ENCODE measurements around the gene CPA3. TPM values are rescaled to one million over a fixed set of nuclear protein-coding genes. Genes with fewer than 3 reads are reported as not detected.

Gene CPA3
- total RNA-seq, 1 donor from 2014 or later, result not detected

DNA sequence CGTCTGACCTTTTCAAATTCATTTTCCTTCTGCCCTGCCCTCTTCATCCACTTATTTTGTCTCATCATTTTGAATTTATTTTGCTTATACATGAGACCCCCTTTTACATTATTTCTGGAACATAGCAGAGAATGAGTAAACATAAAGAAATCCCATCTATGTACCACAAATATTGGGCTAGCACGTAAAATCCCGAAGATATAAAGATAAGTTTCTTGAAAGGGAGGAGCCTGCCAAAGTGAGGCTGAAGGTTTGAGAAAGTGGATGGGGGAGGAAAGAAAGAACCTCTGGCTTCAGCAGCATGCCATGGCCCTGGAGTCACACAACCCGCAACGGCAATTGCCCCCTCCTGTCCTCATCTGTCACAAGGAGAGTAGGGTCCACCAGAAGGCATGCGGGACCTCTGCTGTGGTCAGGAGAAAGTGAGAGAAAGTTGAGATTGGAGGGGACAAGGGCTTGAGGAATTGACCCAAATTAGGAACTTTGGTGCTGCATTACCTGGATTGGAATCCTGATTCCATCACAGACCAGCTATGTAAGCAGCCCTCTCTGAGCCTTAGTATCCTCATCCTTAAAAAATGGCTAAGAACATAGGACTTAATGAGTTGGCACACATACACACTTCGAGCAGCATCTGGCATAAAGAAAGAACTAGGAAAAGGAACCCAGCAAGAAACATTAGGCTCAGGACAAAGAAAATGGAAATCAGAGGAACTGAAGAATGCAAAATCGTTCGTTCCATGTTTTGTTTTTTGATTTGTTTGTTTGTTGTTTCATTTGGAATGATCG, 72.6 kb downstream of the CPA3 start:
- intact Hi-C loops (cut with micrococcal nuclease), result no loop called here
- H3K27ac Mint-ChIP-seq, result no peak overlapping the region
- H3K27me3 Mint-ChIP-seq (ENCODE audit: low read depth), result peaks cover 22% of the 10 kb centered on the region
- DNase-seq (ENCODE audit: low spot score), result no peak
- no peaks in the 10 kb centered on the region for H3K9me3 Mint-ChIP-seq
- no peak overlapping the region for H3K4me3 Mint-ChIP-seq (ENCODE audit: low read depth)
- H3K36me3 Mint-ChIP-seq (ENCODE audit: low read depth), result no peaks in the 10 kb centered on the region
- no peaks in the 10 kb centered on the region for H3K4me1 Mint-ChIP-seq (ENCODE audit: low read depth)

DNA sequence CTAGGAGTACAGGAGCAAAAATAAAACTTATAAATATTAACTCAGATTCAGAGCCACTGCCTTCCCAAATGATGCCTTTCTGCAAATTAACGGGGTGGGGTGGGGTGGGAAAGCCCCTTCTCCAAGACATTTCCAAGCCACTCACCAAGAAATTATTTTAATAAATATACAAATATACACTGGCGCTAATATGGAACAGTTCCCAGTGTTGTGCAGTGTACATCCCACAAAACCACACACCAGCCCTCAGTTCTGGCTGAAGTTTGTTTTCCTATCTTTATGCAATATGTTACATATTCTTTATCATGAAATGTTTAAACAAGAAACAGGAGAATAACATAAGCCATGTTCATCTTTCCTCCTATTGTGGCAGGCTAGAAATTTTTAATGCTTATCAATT, 73.2 kb downstream of the CPA3 start:
- Mint-ChIP-seq H3K9me3 (no peaks in the 10 kb centered on the region), H3K4me3 (ENCODE audit: low read depth) (no peak overlapping the region), H3K27me3 (ENCODE audit: low read depth) (peaks cover 23% of the 10 kb centered on the region), H3K36me3 (ENCODE audit: low read depth) (no peaks in the 10 kb centered on the region), H3K27ac (no peak overlapping the region), H3K4me1 (ENCODE audit: low read depth) (peaks cover 1% of the 10 kb centered on the region)
- intact Hi-C loops (cut with micrococcal nuclease), result no loop called here
- no peak for DNase-seq (ENCODE audit: low spot score)

DNA sequence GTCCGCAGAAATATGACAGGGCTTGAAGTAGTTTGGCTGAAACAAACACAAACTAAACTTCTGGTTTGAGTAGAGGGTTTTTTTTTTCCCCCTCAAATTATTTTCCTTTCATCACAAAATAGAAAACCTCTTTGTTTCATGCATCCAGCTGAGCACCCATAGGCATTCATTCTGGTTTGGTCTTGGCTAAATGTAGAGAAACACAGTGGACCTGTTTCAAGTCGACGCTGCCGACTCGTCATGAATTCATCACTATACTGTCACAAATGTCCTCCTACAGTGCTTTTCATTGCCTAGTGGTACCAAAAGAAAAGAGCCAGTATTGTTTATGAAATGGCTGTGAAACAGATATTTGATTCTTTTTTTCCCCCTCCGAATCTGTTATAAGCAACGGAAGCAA, 73.8 kb downstream of the CPA3 start:
- H3K27me3 Mint-ChIP-seq (ENCODE audit: low read depth), result peaks cover 23% of the 10 kb centered on the region
- peaks cover 1% of the 10 kb centered on the region for H3K4me1 Mint-ChIP-seq (ENCODE audit: low read depth)
- H3K9me3 Mint-ChIP-seq, result no peaks in the 10 kb centered on the region
- no peaks in the 10 kb centered on the region for H3K36me3 Mint-ChIP-seq (ENCODE audit: low read depth)
- DNase-seq (ENCODE audit: low spot score), result no peak
- intact Hi-C loops (cut with micrococcal nuclease), result no loop called here
- no peak overlapping the region for H3K4me3 Mint-ChIP-seq (ENCODE audit: low read depth)
- no peak overlapping the region for H3K27ac Mint-ChIP-seq

DNA sequence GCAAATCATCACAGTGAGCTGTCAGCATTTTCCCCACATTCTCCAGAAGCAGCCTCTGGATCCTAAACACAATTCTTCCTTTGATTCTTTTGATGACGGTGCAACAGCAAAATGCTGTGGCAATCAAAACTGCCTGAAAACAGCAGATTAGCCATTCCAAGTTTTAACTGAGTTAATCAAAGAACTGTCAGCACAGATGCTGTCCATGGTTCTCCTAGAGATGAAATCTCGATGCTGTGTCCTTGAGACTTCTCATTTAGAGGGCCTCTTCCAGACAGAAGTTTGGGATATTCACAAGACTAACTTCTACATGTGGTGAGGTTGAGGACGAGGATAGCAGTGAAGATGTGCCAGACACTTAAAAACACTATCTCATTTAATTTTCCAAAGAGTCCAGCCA, 75.9 kb downstream of the CPA3 start:
- Mint-ChIP-seq H3K27me3 (ENCODE audit: low read depth) (peaks cover 20% of the 10 kb centered on the region), H3K36me3 (ENCODE audit: low read depth) (no peaks in the 10 kb centered on the region), H3K4me3 (ENCODE audit: low read depth) (no peak overlapping the region), H3K9me3 (no peaks in the 10 kb centered on the region), H3K27ac (no peak overlapping the region), H3K4me1 (ENCODE audit: low read depth) (peaks cover 1% of the 10 kb centered on the region)
- DNase-seq (ENCODE audit: low spot score), result no peak
- intact Hi-C loops (cut with micrococcal nuclease), result no loop called here

DNA sequence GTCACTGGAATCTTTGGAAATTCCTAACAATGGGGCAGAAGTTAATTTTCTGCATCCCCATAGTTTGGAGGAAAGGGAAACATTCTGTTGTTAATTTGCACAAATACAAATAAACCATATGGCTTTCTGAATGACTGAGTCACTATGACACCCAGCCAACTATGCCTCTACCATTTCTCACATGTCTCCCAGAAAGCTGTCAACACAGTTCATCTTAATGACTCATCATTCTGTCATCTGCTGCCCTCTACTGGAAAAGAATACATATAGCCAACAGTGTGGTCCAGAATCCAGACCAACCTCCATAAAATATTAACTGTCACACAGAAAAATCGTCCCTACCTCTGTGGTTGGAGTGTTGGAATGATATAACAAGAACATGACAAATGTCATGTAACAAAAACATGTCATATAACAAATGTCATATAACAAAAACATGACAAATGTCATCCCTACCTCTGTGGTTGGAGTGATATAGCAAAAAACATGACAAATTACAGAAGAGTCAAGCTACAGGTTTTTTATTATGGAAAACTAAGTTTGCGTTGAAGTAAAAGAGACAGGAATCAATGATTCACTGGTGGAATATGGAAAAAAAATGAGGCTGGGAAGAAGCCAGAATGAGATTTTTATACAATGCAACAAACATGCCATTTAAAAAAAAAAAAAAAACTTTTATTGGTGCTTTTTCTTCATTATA, 78.6 kb downstream of the CPA3 start:
- intact Hi-C loops (cut with micrococcal nuclease), result loop anchor here (1.0 kb wide), 1 partner anchor 82 kb away; no protein-coding TSS in a partner anchor
- Mint-ChIP-seq H3K4me3 (ENCODE audit: low read depth) (no peak overlapping the region), H3K36me3 (ENCODE audit: low read depth) (no peaks in the 10 kb centered on the region), H3K4me1 (ENCODE audit: low read depth) (peaks cover 1% of the 10 kb centered on the region), H3K9me3 (no peaks in the 10 kb centered on the region), H3K27ac (no peak overlapping the region), H3K27me3 (ENCODE audit: low read depth) (peaks cover 18% of the 10 kb centered on the region)
- no peak for DNase-seq (ENCODE audit: low spot score)

DNA sequence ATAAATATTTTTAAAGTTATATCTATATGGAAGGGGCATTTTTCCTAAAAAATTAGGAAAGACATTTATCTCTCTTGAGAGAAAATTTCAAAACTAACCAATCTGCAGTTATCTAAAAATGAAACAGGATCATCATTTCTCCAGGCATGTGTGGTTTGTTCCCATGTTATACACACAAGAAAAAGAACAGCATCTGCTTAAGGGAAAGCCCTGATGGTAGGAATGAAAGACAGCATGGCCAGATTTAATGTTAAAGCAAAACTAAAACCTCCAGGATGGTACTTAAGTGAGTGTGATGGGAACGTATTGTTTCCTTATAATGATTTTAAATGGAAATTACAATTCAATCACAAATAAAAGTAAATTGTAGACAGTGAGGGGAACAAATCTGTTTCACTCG, 80.0 kb downstream of the CPA3 start:
- H3K4me1 Mint-ChIP-seq (ENCODE audit: low read depth), result peaks cover 1% of the 10 kb centered on the region
- peaks cover 10% of the 10 kb centered on the region for H3K27me3 Mint-ChIP-seq (ENCODE audit: low read depth)
- no peak overlapping the region for H3K4me3 Mint-ChIP-seq (ENCODE audit: low read depth)
- no peaks in the 10 kb centered on the region for H3K9me3 Mint-ChIP-seq
- H3K27ac Mint-ChIP-seq, result no peak overlapping the region
- intact Hi-C loops (cut with micrococcal nuclease), result no loop called here
- no peaks in the 10 kb centered on the region for H3K36me3 Mint-ChIP-seq (ENCODE audit: low read depth)
- no peak for DNase-seq (ENCODE audit: low spot score)

Other genes starting within 250 kb of the CPA3 start
- not detected in 2 replicates for gene AGTR1, start 167.4 kb upstream of the CPA3 start, total RNA-seq
- not detected in 2 replicates for gene CPB1, start 37.5 kb upstream of the CPA3 start, total RNA-seq
- gene GYG1, start 126.2 kb downstream of the CPA3 start, total RNA-seq, result 25.2 and 25.3 TPM in 2 replicates
- 20.8 and 23.9 TPM in 2 replicates for gene HLTF, start 221.2 kb downstream of the CPA3 start, total RNA-seq